ENCODE data around the gene DNAH14. TPM values are rescaled to one million over a fixed set of nuclear protein-coding genes. Genes with fewer than 3 reads are reported as not detected.
A peak's percentile ranks its signal among the peaks of the same experiment; 100 is the strongest.
"Not testable (repeated sequence)": the region's sequence is repeated elsewhere in the genome, so short reads cannot be mapped to it uniquely, and the experiment has no call there.

The DNAH14 gene
- total and polyA plus RNA-seq, 4 donors: 16.4 to 54.0 (median 33.9) TPM

GRCh38 chr1:225114354-225114990 lies 185.0 kb downstream of the DNAH14 start:
- no peaks in the 10 kb centered on the region for H3K4me1 ChIP-seq (ENCODE audit: control insufficient read depth, insufficient read depth, low read length)
- DNase-seq (ENCODE audit: low read depth in 4 of 6, low spot score in 6 of 6): no peak
- no peaks in the 10 kb centered on the region for H3K9me3 ChIP-seq (ENCODE audit: control insufficient read depth, insufficient read depth, low read length)
- no peaks in the 10 kb centered on the region for H3K36me3 ChIP-seq (ENCODE audit: control insufficient read depth, insufficient read depth, low read length)
- H3K4me3 ChIP-seq (ENCODE audit: low read depth, low read length): no peak overlapping the region
- 62% methylated on average over 1 of the region's 1 CpG for WGBS (ENCODE audit: insufficient coverage)
- H3K27ac ChIP-seq (ENCODE audit: low read depth, low read length): no peak overlapping the region
- H3K27me3 ChIP-seq (ENCODE audit: control insufficient read depth, insufficient read depth, low read length): no peaks in the 10 kb centered on the region

- Histone ChIP-seq H3K27ac (ENCODE audit: low read depth, low read length) (no peak overlapping the region), H3K36me3 (ENCODE audit: control insufficient read depth, insufficient read depth, low read length) (no peaks in the 10 kb centered on the region), H3K4me1 (ENCODE audit: control insufficient read depth, insufficient read depth, low read length) (no peaks in the 10 kb centered on the region), H3K9me3 (ENCODE audit: control insufficient read depth, insufficient read depth, low read length) (no peaks in the 10 kb centered on the region), H3K27me3 (ENCODE audit: control insufficient read depth, insufficient read depth, low read length) (no peaks in the 10 kb centered on the region), H3K4me3 (ENCODE audit: low read depth, low read length) (no peak overlapping the region)
- no peak for DNase-seq (ENCODE audit: low read depth in 4 of 6, low spot score in 6 of 6)
- WGBS (ENCODE audit: insufficient coverage): 60% methylated on average over 1 of the region's 3 CpGs
Observed at GRCh38 chr1:225119307-225119706, 189.8 kb downstream of the DNAH14 start.

GRCh38 chr1:225121095-225121494 lies 191.6 kb downstream of the DNAH14 start:
- Histone ChIP-seq H3K4me3 (ENCODE audit: low read depth, low read length) (no peak overlapping the region), H3K4me1 (ENCODE audit: control insufficient read depth, insufficient read depth, low read length) (no peaks in the 10 kb centered on the region), H3K27me3 (ENCODE audit: control insufficient read depth, insufficient read depth, low read length) (no peaks in the 10 kb centered on the region), H3K36me3 (ENCODE audit: control insufficient read depth, insufficient read depth, low read length) (no peaks in the 10 kb centered on the region), H3K9me3 (ENCODE audit: control insufficient read depth, insufficient read depth, low read length) (no peaks in the 10 kb centered on the region), H3K27ac (ENCODE audit: low read depth, low read length) (no peak overlapping the region)
- DNase-seq (ENCODE audit: low read depth in 4 of 6, low spot score in 6 of 6): no peak
- WGBS (ENCODE audit: insufficient coverage): 100% methylated on average over 1 of the region's 2 CpGs

- DNase-seq (ENCODE audit: low read depth in 4 of 6, low spot score in 6 of 6): no peak
- no peaks in the 10 kb centered on the region for H3K4me1 ChIP-seq (ENCODE audit: control insufficient read depth, insufficient read depth, low read length)
- WGBS (ENCODE audit: insufficient coverage): no CpG with 5 or more reads among the region's 1 CpG
- no peak overlapping the region for H3K4me3 ChIP-seq (ENCODE audit: low read depth, low read length)
- no peaks in the 10 kb centered on the region for H3K36me3 ChIP-seq (ENCODE audit: control insufficient read depth, insufficient read depth, low read length)
- H3K27ac ChIP-seq (ENCODE audit: low read depth, low read length): no peak overlapping the region
- H3K9me3 ChIP-seq (ENCODE audit: control insufficient read depth, insufficient read depth, low read length): peaks cover 5% of the 10 kb centered on the region
- H3K27me3 ChIP-seq (ENCODE audit: control insufficient read depth, insufficient read depth, low read length): no peaks in the 10 kb centered on the region
Observed at GRCh38 chr1:225131869-225132268, 202.4 kb downstream of the DNAH14 start.

GRCh38 chr1:225137976-225138375 lies 208.5 kb downstream of the DNAH14 start:
- H3K4me1 ChIP-seq (ENCODE audit: control insufficient read depth, insufficient read depth, low read length): no peaks in the 10 kb centered on the region
- DNase-seq (ENCODE audit: low read depth in 4 of 6, low spot score in 6 of 6): no peak
- H3K36me3 ChIP-seq (ENCODE audit: control insufficient read depth, insufficient read depth, low read length): no peaks in the 10 kb centered on the region
- peaks cover 5% of the 10 kb centered on the region for H3K9me3 ChIP-seq (ENCODE audit: control insufficient read depth, insufficient read depth, low read length)
- no peak overlapping the region for H3K27ac ChIP-seq (ENCODE audit: low read depth, low read length)
- no peaks in the 10 kb centered on the region for H3K27me3 ChIP-seq (ENCODE audit: control insufficient read depth, insufficient read depth, low read length)
- H3K4me3 ChIP-seq (ENCODE audit: low read depth, low read length): no peak overlapping the region
- 69% methylated on average over 2 of the region's 3 CpGs for WGBS (ENCODE audit: insufficient coverage)

GRCh38 chr1:225143001-225143400 lies 213.5 kb downstream of the DNAH14 start:
- H3K4me1 ChIP-seq (ENCODE audit: control insufficient read depth, insufficient read depth, low read length): no peaks in the 10 kb centered on the region
- no peaks in the 10 kb centered on the region for H3K36me3 ChIP-seq (ENCODE audit: control insufficient read depth, insufficient read depth, low read length)
- H3K9me3 ChIP-seq (ENCODE audit: control insufficient read depth, insufficient read depth, low read length): no peaks in the 10 kb centered on the region
- DNase-seq (ENCODE audit: low read depth in 4 of 6, low spot score in 6 of 6): no peak
- H3K27ac ChIP-seq (ENCODE audit: low read depth, low read length): no peak overlapping the region
- H3K4me3 ChIP-seq (ENCODE audit: low read depth, low read length): no peak overlapping the region
- no peaks in the 10 kb centered on the region for H3K27me3 ChIP-seq (ENCODE audit: control insufficient read depth, insufficient read depth, low read length)

GRCh38 chr1:225146478-225146877 lies 217.0 kb downstream of the DNAH14 start:
- no peaks in the 10 kb centered on the region for H3K4me1 ChIP-seq (ENCODE audit: control insufficient read depth, insufficient read depth, low read length)
- WGBS (ENCODE audit: insufficient coverage): 69% methylated on average over 4 of the region's 5 CpGs
- peak in 1 of 6 donors; percentile 1 for DNase-seq (ENCODE audit: low read depth in 4 of 6, low spot score in 6 of 6)
- H3K27ac ChIP-seq (ENCODE audit: low read depth, low read length): no peak overlapping the region
- H3K36me3 ChIP-seq (ENCODE audit: control insufficient read depth, insufficient read depth, low read length): no peaks in the 10 kb centered on the region
- no peaks in the 10 kb centered on the region for H3K27me3 ChIP-seq (ENCODE audit: control insufficient read depth, insufficient read depth, low read length)
- no peak overlapping the region for H3K4me3 ChIP-seq (ENCODE audit: low read depth, low read length)
- H3K9me3 ChIP-seq (ENCODE audit: control insufficient read depth, insufficient read depth, low read length): no peaks in the 10 kb centered on the region

- not testable (repeated sequence) for H3K27ac ChIP-seq (ENCODE audit: low read depth, low read length); DNase-seq (ENCODE audit: low read depth in 4 of 6, low spot score in 6 of 6); H3K4me1 ChIP-seq (ENCODE audit: control insufficient read depth, insufficient read depth, low read length); H3K36me3 ChIP-seq (ENCODE audit: control insufficient read depth, insufficient read depth, low read length); H3K27me3 ChIP-seq (ENCODE audit: control insufficient read depth, insufficient read depth, low read length); H3K9me3 ChIP-seq (ENCODE audit: control insufficient read depth, insufficient read depth, low read length); H3K4me3 ChIP-seq (ENCODE audit: low read depth, low read length)
Observed at GRCh38 chr1:225147791-225148190, 218.3 kb downstream of the DNAH14 start.

- no peaks in the 10 kb centered on the region for H3K27me3 ChIP-seq (ENCODE audit: control insufficient read depth, insufficient read depth, low read length)
- no peaks in the 10 kb centered on the region for H3K36me3 ChIP-seq (ENCODE audit: control insufficient read depth, insufficient read depth, low read length)
- no peaks in the 10 kb centered on the region for H3K9me3 ChIP-seq (ENCODE audit: control insufficient read depth, insufficient read depth, low read length)
- peak in 1 of 6 donors; percentile 15 for DNase-seq (ENCODE audit: low read depth in 4 of 6, low spot score in 6 of 6)
- no peaks in the 10 kb centered on the region for H3K4me1 ChIP-seq (ENCODE audit: control insufficient read depth, insufficient read depth, low read length)
- H3K4me3 ChIP-seq (ENCODE audit: low read depth, low read length): no peak overlapping the region
- no peak overlapping the region for H3K27ac ChIP-seq (ENCODE audit: low read depth, low read length)
Observed at GRCh38 chr1:225152061-225152460, 222.6 kb downstream of the DNAH14 start.

GRCh38 chr1:225155555-225155954 lies 226.1 kb downstream of the DNAH14 start:
- Histone ChIP-seq H3K27ac (ENCODE audit: low read depth, low read length) (no peak overlapping the region), H3K36me3 (ENCODE audit: control insufficient read depth, insufficient read depth, low read length) (no peaks in the 10 kb centered on the region), H3K9me3 (ENCODE audit: control insufficient read depth, insufficient read depth, low read length) (no peaks in the 10 kb centered on the region), H3K27me3 (ENCODE audit: control insufficient read depth, insufficient read depth, low read length) (no peaks in the 10 kb centered on the region), H3K4me3 (ENCODE audit: low read depth, low read length) (no peak overlapping the region), H3K4me1 (ENCODE audit: control insufficient read depth, insufficient read depth, low read length) (no peaks in the 10 kb centered on the region)
- no peak for DNase-seq (ENCODE audit: low read depth in 4 of 6, low spot score in 6 of 6)
- WGBS (ENCODE audit: insufficient coverage): 100% methylated on average over 1 of the region's 1 CpG

All from spinal cord (tissue), 10 donors.